Fibroblast of peridontal ligament (primary cell): ENCODE results near the gene NDUFB11.

Experiments
- DNase-seq: peaks from one replicate; pipeline ENCODE4 v3.0.0-alpha.2; 2010; ENCODE audit errors: extremely low read depth

NDUFB11 gene

DNA sequence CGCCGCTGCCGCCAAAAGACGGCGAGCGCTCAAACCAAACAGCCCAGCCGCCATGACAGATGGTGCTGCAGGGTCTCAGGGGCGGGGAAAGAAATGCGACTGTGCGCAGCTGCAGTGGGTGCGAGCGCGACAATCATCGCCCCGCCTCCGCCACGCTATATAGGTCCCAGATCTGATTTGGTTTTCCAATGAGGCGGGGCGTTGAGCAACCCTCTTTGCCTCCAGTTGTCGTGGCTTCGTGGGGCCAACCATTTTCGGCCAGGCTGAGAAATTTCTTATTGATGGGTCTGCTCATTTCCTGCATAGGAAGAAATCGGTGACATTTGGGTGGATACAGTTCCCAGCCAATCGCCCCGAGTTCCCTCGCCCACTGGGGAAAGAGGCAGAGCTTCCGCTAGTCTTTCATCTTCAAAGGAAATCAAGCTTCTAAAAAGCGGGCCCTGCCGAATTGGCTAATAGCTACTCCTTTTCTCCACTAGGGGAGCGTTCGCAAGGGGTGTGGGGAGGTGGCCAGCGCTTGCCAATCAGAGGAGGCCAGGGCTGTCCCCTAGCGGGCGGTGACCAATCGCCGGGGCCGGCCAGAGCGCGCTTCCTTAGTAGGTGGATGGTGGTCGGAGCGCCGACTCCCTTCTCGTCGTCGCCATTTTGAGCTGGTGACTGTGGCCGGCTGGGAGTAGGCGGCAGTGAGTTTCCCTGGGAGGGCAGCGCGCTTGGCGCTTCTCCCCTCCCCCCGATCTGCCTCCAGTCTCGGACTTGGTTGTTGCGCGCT, at the start of gene NDUFB11, which contains the start of gene RBM10:
Gene NDUFB11 (minus strand): TSS at position 77 of the 769 bp plus-strand sequence. CDS start 23 bp downstream, at position 54.
Gene RBM10 (plus strand): TSS at position 596 of the 769 bp plus-strand sequence. CDS start 2,261 bp downstream, outside the sequence.
- peak; percentile 92 for DNase-seq

DNA sequence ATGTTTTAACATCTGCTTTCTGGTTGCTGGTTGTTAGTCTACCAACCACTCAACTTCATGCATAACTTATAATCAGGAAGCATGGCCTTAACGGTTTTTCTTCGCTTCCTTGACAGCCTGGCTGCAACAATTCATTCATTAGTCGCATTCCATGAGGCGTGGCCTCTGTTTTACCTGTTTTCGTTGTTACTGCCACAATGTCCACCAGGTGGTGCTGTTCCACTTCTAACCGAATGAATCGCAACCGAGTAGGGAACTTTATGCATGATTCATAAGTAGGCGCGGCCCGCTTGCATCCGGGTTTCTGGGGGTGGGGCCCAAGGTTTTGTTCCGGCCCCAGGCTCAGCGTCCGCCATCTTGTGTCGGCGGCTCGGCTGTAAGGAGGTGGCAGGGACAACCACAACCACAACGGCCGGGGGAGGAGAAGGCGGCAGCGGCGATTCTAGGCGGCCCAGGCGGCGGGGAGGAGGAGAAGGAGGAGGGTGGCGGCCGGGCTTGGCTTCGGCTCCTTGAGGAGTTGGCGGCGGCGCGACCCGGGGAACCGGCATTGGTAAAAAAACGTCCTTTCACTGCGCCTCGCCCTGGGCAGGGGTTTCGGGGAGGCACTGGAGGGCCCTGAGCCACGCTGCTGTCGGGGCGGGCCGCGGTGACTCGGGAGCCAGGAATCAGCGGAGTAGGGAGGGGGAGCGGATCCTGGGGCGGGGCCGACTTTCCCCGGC, 49.1 kb upstream of the NDUFB11 start, which contains the start of gene UBA1:
Gene UBA1 (plus strand): TSS at position 355 of the 719 bp plus-strand sequence. CDS start 4,974 bp downstream, outside the sequence.
- peak; percentile 92 for DNase-seq

DNA sequence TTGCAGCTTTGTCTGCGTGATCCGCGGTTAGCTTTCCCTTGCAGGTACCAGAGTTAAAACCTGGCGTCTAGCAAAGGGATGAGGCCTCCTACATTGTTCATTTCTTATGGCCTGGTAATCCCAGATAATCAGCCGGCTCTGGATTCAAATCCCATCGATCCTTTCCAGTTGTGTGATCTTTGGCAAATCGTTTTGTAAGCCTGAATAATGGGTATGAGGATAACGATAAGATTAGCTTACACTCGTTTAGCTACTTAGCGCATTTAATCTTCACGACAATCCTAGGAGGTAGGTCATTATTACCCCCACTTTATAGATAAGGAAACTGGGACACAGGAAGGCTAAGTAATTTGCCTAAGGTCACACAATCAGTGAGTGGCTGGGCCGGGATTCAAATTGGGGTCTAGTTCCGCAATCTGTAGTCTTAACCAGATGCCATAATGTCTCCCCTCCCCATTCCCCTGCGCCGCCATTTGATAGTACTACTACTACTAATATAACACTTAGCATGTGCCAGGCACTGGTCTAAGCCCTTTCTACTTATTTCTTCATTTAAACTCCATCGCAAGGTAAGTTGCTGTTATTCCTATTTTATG, 47.4 kb upstream of the NDUFB11 start:
- DNase-seq: no peak

DNA sequence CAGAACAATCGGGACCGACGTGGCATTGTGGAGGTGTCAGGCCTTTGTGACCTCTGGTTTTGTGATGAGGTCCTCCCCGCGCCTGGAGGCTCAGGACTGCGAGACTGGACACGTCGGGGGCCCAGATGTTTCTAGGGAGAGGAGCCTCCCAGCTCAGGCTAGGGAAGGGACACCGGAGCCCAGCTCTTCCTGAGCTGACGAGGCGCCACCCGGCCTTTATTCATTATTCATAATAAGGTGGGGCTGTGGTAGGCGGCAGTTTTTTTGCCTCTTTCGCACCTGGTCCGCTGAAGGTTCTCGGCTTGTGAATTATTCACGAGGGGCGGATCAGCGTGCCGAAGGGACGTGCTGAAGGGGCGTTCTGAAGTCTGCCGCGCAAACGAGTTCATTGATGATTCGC, 46.8 kb upstream of the NDUFB11 start:
- DNase-seq: no peak

DNA sequence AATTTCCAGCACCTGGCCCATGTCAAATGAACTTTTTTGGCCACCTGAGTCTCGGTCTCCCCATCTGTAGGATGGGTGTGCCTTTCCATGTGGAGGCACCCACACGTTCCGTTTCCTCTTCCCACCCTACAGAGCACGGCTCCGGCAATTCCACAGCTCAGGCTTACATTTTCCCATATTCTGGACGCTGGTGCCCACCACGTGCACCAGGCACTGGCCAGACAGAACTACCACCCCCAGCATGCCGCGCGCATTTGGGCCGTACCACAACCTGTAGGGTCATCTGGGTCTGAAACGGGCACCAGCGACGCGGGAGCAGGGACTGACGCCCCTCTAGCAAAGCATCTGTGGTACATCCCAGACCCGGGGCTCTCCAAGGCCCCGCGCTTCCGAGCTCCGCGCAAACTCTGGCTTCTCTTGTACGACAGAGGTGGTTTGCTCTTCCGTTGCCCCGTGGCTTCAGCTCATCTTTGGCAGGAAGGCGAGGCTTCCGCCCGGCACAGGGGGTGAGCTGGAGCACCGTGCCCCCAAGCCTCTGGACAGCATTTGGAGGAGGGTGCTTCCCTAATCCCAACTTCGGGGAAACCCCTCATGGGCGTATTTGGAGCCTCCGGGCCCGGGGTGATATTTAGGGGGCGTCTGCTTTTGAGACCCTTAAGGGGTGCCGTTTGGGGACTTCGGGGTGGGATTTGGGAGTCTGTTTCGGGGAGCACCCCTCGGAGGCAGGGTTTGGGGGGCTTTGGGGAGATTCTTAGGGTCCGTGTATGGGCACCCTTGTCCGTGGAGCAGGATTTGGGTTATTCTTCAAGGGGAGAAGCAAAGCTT, 46.2 kb upstream of the NDUFB11 start:
- DNase-seq: peak; percentile 88

DNA sequence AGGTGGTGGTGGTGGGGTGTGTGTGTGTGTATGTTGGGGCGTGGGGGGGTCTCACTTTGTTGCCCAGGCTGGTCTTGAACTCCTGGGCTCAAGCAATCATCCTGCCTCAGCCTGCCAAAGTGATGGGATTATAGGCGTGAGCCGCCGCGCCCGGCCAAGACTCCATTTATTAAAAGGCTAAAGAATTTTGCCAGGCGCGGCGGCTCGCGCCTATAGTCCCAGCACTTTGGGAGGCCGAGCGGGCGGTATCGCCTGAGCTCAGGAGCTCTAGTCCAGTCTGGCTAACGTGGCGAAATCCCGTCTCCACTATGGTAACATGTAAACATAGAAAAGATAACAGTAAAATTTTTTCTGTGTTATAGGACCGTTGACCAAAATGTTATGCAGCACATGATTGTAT, 45.4 kb upstream of the NDUFB11 start:
- DNase-seq: no peak

DNA sequence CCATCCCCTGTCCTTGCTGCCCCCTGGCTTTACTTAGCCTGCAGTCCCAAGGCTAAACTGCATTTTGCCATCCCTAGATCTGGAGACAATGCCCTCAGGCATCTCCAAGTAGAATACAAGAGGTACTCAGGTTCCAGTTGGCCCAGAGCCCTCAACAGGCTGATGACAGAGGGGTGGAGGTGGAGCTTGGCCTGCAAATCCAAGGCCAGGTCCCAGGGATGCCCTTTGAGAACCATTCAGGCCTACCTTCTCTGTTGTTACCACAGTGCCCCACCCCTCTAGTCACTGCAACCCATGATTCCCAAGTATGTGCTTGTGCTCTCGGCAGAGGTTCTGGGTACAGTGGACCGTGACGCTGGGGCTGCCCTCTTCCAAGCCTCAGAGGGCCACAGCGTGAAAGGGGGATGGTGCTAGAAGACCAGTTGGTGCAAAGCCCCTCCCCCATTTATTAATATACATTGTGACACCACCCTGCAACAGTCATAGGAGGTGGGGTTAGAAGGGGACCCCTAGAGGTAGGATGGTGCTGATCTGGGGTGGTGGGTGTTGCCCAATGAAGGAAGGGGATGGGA, 42.7 kb upstream of the NDUFB11 start:
- no peak for DNase-seq

DNA sequence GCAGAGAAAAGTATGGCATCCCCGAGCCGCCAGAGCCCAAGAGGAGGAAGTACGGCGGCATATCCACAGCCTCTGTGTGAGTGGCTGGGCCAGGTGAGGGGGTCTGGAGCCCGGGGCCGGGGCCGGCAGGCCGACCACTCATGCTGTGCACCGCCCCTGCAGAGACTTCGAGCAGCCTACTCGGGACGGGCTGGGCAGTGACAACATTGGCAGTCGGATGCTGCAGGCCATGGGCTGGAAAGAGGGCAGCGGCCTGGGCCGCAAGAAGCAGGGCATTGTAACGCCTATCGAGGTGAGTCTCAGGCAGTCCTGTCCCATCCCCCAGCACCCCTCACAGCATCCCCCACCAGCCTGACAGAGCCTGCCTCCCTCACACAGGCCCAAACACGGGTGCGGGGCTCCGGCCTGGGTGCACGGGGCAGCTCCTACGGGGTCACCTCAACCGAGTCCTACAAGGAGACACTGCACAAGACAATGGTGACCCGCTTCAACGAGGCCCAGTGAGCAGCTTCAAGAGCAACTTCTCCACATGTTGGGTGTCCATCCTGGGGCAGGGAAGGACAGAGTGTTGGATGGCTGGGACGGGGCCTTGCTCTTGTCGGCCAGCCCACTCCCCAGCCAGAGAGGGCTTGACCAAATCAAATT, 41.7 kb upstream of the NDUFB11 start:
- no peak for DNase-seq

DNA sequence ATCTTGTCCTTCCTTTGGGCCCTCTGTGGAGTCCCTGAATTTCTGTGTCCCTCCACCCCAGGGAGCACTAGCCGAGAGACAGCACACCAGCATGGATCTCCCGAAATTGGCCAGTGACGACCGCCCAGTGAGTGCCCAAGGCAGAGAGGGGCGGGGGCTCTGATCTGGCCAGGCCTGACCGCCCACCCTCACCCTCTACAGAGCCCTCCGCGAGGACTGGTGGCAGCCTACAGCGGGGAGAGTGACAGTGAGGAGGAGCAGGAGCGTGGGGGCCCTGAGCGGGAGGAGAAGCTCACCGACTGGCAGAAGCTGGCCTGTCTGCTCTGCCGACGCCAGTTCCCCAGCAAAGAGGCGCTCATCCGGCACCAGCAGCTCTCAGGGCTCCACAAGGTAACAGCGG, 40.7 kb upstream of the NDUFB11 start:
- DNase-seq: no peak

DNA sequence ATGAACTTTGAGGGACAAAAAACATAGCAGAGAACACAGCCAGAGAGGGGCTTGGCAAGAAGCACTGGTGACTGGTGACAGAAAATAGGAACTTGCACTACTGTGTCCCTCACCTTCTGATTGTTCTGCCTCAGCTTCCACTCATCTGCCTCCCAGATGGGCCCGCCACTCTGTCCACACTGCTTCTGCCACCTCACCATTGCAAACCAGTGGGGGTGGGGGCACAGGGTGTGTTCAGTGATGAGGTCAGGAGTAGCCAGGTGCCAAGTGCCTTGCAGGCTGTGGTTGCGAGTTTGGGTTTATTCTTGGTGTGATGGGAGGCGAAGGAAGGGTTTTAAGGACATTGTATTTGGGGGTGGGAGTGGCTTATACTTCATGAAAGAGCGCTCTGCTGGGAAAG, 40.0 kb upstream of the NDUFB11 start:
- no peak for DNase-seq

DNA sequence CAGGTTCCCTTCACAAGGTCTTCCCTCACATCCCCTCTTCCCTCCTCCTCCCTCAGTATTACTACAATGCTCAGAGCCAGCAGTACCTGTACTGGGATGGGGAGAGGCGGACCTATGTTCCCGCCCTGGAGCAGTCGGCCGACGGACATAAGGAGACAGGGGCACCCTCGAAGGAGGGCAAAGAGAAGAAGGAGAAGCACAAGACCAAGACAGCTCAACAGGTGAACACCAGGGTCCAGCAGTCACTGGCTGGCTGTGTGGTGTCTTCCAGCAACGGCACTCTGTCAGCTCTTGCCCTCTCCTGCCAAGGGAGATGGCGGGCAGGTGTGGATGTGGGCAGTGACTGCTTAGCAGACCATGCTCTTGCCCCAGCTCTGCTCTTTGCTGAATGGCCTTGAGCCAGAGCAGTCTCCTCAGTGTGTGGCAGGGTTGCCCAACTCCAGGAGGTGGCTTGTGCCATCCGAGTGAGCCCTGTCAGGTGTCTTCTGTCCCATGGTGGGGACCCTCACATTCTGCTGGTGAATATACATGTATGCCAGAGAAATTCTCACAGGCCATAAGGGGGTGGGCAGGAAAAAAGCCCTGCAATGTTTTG, 37.7 kb upstream of the NDUFB11 start:
- no peak for DNase-seq

DNA sequence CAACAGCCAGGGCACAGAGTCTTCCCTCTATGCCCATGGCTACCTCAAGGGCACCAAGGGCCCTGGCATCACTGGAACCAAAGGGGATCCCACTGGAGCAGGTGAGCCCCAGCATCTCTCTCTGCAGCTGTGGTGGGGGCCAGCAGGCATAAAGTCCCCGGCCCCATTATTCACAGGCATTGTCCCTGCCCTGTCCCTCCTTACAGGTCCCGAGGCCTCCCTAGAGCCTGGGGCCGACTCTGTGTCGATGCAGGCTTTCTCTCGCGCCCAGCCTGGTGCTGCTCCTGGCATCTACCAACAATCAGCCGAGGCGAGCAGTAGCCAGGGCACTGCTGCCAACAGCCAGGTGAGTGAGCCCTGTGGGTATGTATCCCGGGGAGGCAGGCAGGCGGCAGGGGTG, 36.8 kb upstream of the NDUFB11 start:
- DNase-seq: no peak

DNA sequence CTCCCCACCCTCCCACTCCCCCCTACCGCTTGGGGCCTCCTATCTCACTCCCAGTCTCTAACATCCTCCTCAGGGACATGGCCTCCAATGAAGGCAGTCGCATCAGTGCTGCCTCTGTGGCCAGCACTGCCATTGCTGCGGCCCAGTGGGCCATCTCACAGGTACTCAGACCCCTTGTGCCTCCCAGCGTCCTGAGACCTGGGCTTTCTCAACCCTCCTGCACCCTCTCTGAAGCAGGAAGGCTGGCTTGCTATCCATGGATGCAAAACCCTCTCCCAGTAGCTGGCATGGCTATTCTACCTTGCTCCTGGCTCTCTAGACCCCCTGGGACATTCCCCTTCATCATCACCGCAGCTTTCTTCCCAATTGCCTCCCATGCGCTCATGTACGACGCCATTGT, 35.8 kb upstream of the NDUFB11 start:
- no peak for DNase-seq

DNA sequence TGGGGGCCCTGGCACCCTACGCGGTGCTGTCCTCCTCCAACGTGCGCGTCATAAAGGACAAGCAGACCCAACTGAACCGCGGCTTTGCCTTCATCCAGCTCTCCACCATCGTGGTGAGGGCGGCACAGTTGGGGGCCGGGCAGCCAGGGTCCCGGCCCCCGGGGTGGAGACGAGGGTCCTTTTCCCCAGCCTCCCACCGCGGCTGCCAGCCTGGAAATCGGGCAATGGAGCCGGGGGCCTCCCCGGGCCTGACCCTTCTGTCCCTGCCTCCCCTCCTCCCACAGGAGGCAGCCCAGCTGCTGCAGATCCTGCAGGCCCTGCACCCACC, 35.4 kb upstream of the NDUFB11 start:
- DNase-seq: no peak

DNA sequence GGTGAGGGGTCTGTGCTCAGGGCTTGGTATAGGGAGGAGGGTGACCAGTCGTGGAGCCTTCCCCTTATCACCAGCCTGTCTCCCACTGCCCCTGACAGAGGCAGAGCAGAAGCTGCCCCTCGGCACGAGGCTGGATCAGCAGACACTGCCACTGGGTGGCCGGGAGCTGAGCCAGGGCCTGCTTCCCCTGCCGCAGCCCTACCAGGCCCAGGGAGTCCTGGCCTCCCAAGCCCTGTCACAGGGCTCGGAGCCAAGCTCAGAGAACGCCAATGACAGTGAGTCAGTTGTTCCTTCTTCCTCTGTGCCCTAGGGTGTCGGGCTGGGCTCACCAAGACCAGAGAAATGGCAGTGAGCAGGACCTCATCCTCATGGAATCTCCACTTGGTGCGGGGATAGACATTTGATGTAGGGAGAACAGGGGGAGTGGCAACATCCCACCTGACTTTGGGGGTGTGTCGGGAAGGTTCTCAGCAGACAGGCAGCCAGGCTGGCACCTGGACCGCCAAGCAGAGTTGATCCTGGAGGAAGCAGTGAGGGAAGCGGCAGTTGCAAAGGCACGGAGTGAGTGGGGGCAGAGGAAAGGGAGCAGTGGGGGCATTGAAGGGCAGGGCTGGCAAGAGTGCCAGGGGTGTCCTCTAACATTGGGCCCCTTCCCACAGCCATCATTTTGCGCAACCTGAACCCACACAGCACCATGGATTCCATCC, 34.9 kb upstream of the NDUFB11 start:
- DNase-seq: no peak

DNA sequence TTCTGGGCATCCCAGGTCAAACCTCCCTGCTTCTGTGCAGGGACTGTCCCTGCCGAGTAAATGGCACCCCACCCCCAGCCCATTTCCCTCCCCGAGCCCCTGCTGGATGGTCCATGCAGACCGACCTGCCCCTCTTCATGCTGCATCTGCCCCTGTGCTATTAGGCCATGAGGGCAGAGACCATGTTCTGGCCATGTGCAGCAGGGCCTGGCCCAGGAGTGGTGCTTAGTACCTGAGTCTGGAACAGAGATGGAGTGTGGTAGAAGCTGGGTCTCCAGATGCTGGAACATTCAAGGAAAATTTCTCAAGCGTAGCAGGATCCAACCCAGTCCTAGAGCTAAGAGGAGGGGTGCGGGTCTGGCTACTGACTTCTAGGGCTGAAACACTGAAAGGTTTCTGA, 33.8 kb upstream of the NDUFB11 start:
- no peak for DNase-seq

DNA sequence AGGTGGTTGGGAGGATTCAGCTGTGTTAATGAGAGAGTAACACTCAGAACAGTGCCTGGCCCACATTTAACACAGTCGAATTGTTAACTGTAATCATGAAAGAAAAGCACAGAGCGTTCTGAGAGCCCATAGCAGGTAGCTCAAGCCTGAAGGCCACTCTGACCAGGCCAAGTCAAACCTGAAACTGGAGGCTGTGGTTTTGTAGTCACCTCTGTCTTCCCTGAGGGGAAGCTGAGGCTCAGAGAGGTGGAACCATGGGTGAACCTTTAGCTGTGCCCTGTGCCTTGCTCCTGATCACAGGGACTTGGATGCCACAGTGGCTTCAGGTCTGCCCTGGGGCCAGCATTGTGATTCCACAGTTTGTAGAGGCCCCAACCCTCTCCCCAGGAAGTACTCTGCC, 32.6 kb upstream of the NDUFB11 start:
- DNase-seq: no peak

DNA sequence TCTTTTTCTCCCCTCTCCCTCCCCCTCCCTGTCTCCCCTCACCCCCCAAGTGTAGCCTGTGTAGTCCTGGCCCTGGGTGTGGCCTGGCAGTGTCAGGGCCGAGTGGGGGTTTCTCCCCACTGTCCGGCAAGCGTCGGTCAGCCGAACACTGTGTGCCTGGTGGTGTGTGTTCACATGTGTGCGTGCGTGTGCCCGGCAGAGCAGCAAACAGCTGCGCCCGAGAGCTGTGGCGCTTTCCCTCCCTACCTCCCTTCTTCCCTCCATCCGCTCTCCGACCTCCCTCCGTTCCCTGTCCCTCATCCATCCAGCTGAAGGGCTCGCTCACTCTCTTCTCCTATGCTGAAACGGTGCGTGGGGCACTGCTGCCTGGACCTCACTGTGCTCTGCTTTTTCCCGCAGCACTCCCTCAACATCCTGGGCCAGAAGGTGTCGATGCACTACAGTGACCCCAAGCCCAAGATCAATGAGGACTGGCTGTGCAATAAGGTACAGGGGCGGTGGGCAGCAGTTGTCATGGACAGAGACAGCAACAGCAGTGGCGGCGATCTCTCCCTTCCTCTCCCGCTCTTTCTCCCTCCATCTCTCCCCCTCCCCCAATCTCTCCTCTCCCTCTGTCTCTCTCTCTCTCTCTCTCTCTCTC, 31.7 kb upstream of the NDUFB11 start:
- DNase-seq: no peak

DNA sequence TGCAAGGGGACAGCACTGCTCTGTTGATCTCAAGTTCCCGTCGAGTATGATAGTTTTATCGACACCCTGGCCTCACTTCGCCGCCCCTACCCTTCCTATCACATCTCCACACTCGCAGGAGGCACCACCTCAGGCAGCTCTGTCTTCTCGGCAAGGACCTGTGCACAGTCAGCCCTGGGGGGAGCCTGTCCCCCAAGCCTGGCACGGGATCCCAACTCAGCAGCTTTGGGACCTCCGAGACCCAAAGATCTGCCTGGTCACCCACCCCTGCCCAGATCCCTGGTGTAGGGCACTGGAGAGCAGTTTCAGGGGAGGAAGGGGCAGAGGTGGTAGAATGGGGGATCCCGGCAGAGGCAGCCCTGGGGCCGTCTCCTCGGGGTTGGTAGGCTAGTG, 31.1 kb upstream of the NDUFB11 start:
- DNase-seq: no peak
